ENCODE results near the gene CDH13.

DNA sequence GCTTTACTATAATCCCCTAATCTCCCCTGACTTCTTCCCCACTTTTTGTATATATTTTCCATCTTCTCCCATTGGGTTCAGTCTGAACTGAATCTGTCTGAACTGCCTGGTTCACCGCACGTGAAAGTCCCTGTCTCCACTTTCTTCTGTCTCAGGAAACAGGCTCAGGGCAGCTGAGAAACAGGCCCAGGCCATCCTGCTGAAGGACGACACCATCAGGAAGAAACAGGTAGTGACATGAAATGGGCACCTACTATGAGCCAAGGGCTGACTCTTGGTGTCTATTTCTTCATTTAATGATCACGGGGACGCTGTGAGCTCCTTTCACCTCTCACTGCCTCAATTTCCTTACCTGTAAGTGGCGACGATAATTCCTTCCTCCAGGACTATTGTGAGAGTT is 1090.5 kb downstream of the CDH13 start:
- TF ChIP-seq, protein P1, sequence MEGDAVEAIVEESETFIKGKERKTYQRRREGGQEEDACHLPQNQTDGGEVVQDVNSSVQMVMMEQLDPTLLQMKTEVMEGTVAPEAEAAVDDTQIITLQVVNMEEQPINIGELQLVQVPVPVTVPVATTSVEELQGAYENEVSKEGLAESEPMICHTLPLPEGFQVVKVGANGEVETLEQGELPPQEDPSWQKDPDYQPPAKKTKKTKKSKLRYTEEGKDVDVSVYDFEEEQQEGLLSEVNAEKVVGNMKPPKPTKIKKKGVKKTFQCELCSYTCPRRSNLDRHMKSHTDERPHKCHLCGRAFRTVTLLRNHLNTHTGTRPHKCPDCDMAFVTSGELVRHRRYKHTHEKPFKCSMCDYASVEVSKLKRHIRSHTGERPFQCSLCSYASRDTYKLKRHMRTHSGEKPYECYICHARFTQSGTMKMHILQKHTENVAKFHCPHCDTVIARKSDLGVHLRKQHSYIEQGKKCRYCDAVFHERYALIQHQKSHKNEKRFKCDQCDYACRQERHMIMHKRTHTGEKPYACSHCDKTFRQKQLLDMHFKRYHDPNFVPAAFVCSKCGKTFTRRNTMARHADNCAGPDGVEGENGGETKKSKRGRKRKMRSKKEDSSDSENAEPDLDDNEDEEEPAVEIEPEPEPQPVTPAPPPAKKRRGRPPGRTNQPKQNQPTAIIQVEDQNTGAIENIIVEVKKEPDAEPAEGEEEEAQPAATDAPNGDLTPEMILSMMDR (conservative IDR thresholded peaks at IDR 0.05) = no peak
- TF ChIP-seq ZFX (IDR thresholded peaks at IDR 0.05) = no peak
